Measurements from ENCODE around the gene OR4C5. TPM values are rescaled to one million over a fixed set of nuclear protein-coding genes. Genes with fewer than 3 reads are reported as not detected.

OR4C5 gene
- total and polyA plus RNA-seq, 2 experiments from 2014 or later: not detected

Other genes with a start within 250 kb of the OR4C5 start
- gene OR4B1, start 149.7 kb downstream of the OR4C5 start, total RNA-seq (2014; rRNA removed; shearing (Covaris generic)): not detected in 2 replicates
- gene OR4B1, start 149.7 kb downstream of the OR4C5 start, polyA plus RNA-seq (2016; fragmentation: Nextera tagmentation; extraction: Ambion mirVana): not detected in 2 replicates
- not detected in 2 replicates for gene OR4X2, start 121.4 kb downstream of the OR4C5 start, total RNA-seq (2014; rRNA removed; shearing (Covaris generic))
- not detected in 2 replicates for gene OR4X2, start 121.4 kb downstream of the OR4C5 start, polyA plus RNA-seq (2016; fragmentation: Nextera tagmentation; extraction: Ambion mirVana)
- not detected in 2 replicates for gene OR4X1, start 102.6 kb downstream of the OR4C5 start, total RNA-seq (2014; rRNA removed; shearing (Covaris generic))
- gene OR4X1, start 102.6 kb downstream of the OR4C5 start, polyA plus RNA-seq (2016; fragmentation: Nextera tagmentation; extraction: Ambion mirVana): not detected in 2 replicates
- not detected in 2 replicates for gene OR4S1, start 60.2 kb downstream of the OR4C5 start, total RNA-seq (2014; rRNA removed; shearing (Covaris generic))
- not detected in 2 replicates for gene OR4S1, start 60.2 kb downstream of the OR4C5 start, polyA plus RNA-seq (2016; fragmentation: Nextera tagmentation; extraction: Ambion mirVana)
- not detected in 2 replicates for gene OR4C3, start 41.5 kb downstream of the OR4C5 start, total RNA-seq (2014; rRNA removed; shearing (Covaris generic))
- gene OR4C3, start 41.5 kb downstream of the OR4C5 start, polyA plus RNA-seq (2016; fragmentation: Nextera tagmentation; extraction: Ambion mirVana): not detected in 2 replicates
- not detected in 2 replicates for gene OR4A47, start 122.3 kb upstream of the OR4C5 start, total RNA-seq (2014; rRNA removed; shearing (Covaris generic))
- gene OR4A47, start 122.3 kb upstream of the OR4C5 start, polyA plus RNA-seq (2016; fragmentation: Nextera tagmentation; extraction: Ambion mirVana): not detected in 2 replicates